ENCODE results near the gene SPEM2.

DNA sequence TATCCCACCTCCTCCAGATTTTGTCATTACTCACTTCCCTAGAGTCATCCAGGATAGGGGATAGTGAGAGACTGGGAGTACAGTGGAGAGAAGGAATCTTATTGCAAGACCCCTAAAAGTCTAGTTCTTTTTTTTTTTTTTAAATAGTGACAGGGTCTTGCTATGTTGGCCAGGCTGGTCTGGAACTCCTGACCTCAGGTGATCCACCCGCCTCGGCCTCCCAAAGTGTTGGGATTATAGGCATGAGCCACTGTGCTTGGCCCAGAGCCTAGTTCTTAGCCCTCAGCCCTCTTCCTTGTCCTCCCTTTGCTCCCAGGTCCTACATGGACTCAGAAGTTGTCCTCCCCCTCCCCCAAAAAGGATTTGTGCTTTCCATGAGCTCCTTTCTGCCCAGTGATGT is 16.7 kb downstream of the SPEM2 start:
- TF ChIP-seq, protein P1, sequence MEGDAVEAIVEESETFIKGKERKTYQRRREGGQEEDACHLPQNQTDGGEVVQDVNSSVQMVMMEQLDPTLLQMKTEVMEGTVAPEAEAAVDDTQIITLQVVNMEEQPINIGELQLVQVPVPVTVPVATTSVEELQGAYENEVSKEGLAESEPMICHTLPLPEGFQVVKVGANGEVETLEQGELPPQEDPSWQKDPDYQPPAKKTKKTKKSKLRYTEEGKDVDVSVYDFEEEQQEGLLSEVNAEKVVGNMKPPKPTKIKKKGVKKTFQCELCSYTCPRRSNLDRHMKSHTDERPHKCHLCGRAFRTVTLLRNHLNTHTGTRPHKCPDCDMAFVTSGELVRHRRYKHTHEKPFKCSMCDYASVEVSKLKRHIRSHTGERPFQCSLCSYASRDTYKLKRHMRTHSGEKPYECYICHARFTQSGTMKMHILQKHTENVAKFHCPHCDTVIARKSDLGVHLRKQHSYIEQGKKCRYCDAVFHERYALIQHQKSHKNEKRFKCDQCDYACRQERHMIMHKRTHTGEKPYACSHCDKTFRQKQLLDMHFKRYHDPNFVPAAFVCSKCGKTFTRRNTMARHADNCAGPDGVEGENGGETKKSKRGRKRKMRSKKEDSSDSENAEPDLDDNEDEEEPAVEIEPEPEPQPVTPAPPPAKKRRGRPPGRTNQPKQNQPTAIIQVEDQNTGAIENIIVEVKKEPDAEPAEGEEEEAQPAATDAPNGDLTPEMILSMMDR (IDR thresholded peaks at IDR 0.05; ENCODE audit: low read depth, low read length, missing input control): no peak
- TF ChIP-seq, protein P2, sequence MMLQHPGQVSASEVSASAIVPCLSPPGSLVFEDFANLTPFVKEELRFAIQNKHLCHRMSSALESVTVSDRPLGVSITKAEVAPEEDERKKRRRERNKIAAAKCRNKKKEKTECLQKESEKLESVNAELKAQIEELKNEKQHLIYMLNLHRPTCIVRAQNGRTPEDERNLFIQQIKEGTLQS (IDR thresholded peaks at IDR 0.05): no peak
- TF ChIP-seq TAF1 (conservative IDR thresholded peaks at IDR 0.05) (no peak), GABPA (IDR thresholded peaks at IDR 0.05 in 1 of 2, conservative IDR thresholded peaks at IDR 0.05 in 1 of 2) (no peak), RXRA (IDR thresholded peaks at IDR 0.05) (no peak)
